SK-N-SH treated with all-trans-retinoic acid at 6 μM for 48 hours (cell line): Measurements from ENCODE around the gene FBXW12.

Source experiments
- ATAC-seq: fragments of 200-7000 bp; cut with Tn5 transposase; 3 replicates; pipeline ENCODE4 v1.9.1; 2020; ENCODE audit warnings: mild to moderate bottlenecking, moderate library complexity
- ARNTL ChIP-seq: fragments of 450-650 bp; formaldehyde crosslinking; IDR thresholded peaks from 2 replicates; pipeline ENCODE4 v1.5.0; 2020; ENCODE audit warnings: low read depth, mild to moderate bottlenecking, moderate library complexity, borderline replicate concordance
- BACH2 ChIP-seq: fragments of 250-450 bp; sonication (Bioruptor Pico); IDR thresholded peaks from 2 replicates; pipeline ENCODE4 v1.9.0; 2021; ENCODE audit warnings: mild to moderate bottlenecking, borderline replicate concordance
- CSDC2 ChIP-seq: fragments of 250-450 bp; sonication (Bioruptor Pico); IDR thresholded peaks from 2 replicates; pipeline ENCODE4 v1.5.0; 2020; ENCODE audit warnings: mild to moderate bottlenecking, moderate library complexity
- GLIS3 ChIP-seq: fragments of 250-450 bp; sonication (Bioruptor Pico); IDR thresholded peaks from 2 replicates; pipeline ENCODE4 v1.5.0; 2020; ENCODE audit warnings: mild to moderate bottlenecking, moderate library complexity
- ISL1 ChIP-seq: fragments of 250-450 bp; sonication (Bioruptor Pico); IDR thresholded peaks from 2 replicates; pipeline ENCODE4 v2.1.2; 2022; ENCODE audit warnings: mild to moderate bottlenecking, moderate library complexity
- OSR1 ChIP-seq: fragments of 250-450 bp; sonication (Bioruptor Pico); IDR thresholded peaks from 2 replicates; pipeline ENCODE4 v1.8.0; 2022; ENCODE audit warnings: moderate library complexity, mild to moderate bottlenecking, inconsistent platforms
- PPARA ChIP-seq: fragments of 250-450 bp; sonication (Bioruptor Pico); IDR thresholded peaks from 2 replicates; pipeline ENCODE4 v1.5.0; 2020; ENCODE audit warnings: mild to moderate bottlenecking, borderline replicate concordance
- RARB ChIP-seq: fragments of 250-450 bp; sonication (Bioruptor Pico); IDR thresholded peaks from 2 replicates; pipeline ENCODE4 v1.8.0; 2021; ENCODE audit warnings: mild to moderate bottlenecking, moderate library complexity
- SNAI2 ChIP-seq: fragments of 250-450 bp; sonication (Bioruptor Pico); IDR thresholded peaks from 2 replicates; pipeline ENCODE4 v1.5.0; 2020; ENCODE audit warnings: mild to moderate bottlenecking, moderate library complexity
- TCF4 ChIP-seq: fragments of 250-450 bp; sonication (Bioruptor Pico); IDR thresholded peaks from 2 replicates; pipeline ENCODE4 v1.8.0; 2021; ENCODE audit warnings: mild to moderate bottlenecking, moderate library complexity, borderline replicate concordance
- ZC3H10 ChIP-seq: fragments of 250-450 bp; sonication (Bioruptor Pico); IDR thresholded peaks from 2 replicates; pipeline ENCODE4 v1.5.1; 2021; ENCODE audit warnings: mild to moderate bottlenecking, moderate library complexity
- ZFP3 ChIP-seq: fragments of 250-450 bp; sonication (Bioruptor Pico); IDR thresholded peaks from 2 replicates; pipeline ENCODE4 v1.5.0; 2020; ENCODE audit warnings: mild to moderate bottlenecking, moderate library complexity
- ZFP30 ChIP-seq: fragments of 450-650 bp; formaldehyde crosslinking; IDR thresholded peaks from 2 replicates; pipeline ENCODE4 v1.5.0; 2022; ENCODE audit warnings: mild to moderate bottlenecking, moderate library complexity
- ZNF565 ChIP-seq: fragments of 450-650 bp; formaldehyde crosslinking; conservative IDR thresholded peaks from 2 replicates; pipeline ENCODE4 v1.5.0; 2020; ENCODE audit warnings: low read depth, mild to moderate bottlenecking, moderate library complexity
- ZNF70 ChIP-seq: fragments of 450-650 bp; formaldehyde crosslinking; IDR thresholded peaks from 2 replicates; pipeline ENCODE4 v1.5.0; 2020; ENCODE audit warnings: mild to moderate bottlenecking, moderate library complexity
- ZNF8 ChIP-seq: fragments of 450-650 bp; formaldehyde crosslinking; IDR thresholded peaks from 2 replicates; pipeline ENCODE4 v1.5.0; 2020; ENCODE audit warnings: mild to moderate bottlenecking, moderate library complexity
- TF ChIP-seq, protein P1 (sequence below): fragments of 250-450 bp; sonication (Bioruptor Pico); IDR thresholded peaks from 2 replicates; pipeline ENCODE4 v1.5.0; 2020; ENCODE audit warnings: mild to moderate bottlenecking, moderate library complexity
- TF ChIP-seq, protein P2 (sequence below): fragments of 250-450 bp; sonication (Bioruptor Pico); IDR thresholded peaks from 2 replicates; pipeline ENCODE4 v1.8.0; 2020; ENCODE audit warnings: mild to moderate bottlenecking, moderate library complexity, borderline replicate concordance
- TF ChIP-seq, protein P3 (sequence below): fragments of 250-450 bp; sonication (Bioruptor Pico); IDR thresholded peaks from 2 replicates; pipeline ENCODE4 v1.5.1; 2020; ENCODE audit warnings: low read depth, mild to moderate bottlenecking, moderate library complexity
- TF ChIP-seq, protein P4 (sequence below): fragments of 250-450 bp; sonication (Bioruptor Pico); IDR thresholded peaks from 2 replicates; pipeline ENCODE4 v1.5.1; 2021; ENCODE audit warnings: mild to moderate bottlenecking, moderate library complexity

FBXW12 gene

GRCh38 chr3:48433472-48434118 lies 61.6 kb downstream of the FBXW12 start:
- ATAC-seq = no peak
- TF ChIP-seq ZC3H10 (CRISPR knock-in tag) = no peak
- TF ChIP-seq BACH2 (CRISPR knock-in tag) = no peak
- TF ChIP-seq ZFP30 (CRISPR knock-in tag) = no peak
- TF ChIP-seq, protein P1, sequence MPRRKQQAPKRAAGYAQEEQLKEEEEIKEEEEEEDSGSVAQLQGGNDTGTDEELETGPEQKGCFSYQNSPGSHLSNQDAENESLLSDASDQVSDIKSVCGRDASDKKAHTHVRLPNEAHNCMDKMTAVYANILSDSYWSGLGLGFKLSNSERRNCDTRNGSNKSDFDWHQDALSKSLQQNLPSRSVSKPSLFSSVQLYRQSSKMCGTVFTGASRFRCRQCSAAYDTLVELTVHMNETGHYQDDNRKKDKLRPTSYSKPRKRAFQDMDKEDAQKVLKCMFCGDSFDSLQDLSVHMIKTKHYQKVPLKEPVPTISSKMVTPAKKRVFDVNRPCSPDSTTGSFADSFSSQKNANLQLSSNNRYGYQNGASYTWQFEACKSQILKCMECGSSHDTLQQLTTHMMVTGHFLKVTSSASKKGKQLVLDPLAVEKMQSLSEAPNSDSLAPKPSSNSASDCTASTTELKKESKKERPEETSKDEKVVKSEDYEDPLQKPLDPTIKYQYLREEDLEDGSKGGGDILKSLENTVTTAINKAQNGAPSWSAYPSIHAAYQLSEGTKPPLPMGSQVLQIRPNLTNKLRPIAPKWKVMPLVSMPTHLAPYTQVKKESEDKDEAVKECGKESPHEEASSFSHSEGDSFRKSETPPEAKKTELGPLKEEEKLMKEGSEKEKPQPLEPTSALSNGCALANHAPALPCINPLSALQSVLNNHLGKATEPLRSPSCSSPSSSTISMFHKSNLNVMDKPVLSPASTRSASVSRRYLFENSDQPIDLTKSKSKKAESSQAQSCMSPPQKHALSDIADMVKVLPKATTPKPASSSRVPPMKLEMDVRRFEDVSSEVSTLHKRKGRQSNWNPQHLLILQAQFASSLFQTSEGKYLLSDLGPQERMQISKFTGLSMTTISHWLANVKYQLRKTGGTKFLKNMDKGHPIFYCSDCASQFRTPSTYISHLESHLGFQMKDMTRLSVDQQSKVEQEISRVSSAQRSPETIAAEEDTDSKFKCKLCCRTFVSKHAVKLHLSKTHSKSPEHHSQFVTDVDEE = no peak
- no peak for TF ChIP-seq OSR1 (CRISPR knock-in tag)

DNA sequence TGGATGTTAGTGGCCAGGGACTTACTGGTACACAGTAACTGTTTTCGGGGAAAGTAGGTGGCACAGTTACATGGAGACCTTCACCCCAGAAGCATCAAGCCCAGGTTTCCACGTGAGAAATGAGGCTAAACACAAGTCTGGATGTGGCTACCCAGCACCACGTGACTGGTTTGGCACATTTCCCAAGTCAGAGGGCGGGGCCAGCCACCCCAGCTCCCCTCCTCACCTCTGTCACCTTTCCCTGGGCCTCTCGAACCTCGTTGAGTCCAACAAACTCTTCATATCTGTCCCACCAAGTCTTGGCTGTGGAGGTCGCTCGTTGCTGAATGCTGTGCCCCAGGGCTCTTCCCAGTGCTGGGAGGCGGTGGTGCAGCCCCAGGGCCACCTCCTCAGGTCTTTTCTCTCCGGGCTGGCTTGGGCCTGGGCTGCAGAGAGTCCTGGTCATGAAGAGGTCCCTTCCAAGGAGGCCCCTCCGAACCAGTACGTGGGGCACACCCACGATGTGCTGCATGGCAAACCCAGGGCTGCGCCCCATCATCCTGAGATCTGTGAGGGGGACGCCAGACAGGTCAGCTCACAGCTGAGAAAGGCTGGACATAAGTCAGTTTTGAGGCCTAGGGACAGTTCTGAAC lies 62.7 kb downstream of the FBXW12 start:
- ATAC-seq = no peak
- TF ChIP-seq RARB = no peak
- TF ChIP-seq ARNTL (CRISPR knock-in tag) = no peak
- no peak for TF ChIP-seq ZFP3 (CRISPR knock-in tag)
- no peak for TF ChIP-seq ZNF8 (CRISPR knock-in tag)
- no peak for TF ChIP-seq ISL1 (CRISPR knock-in tag)
- no peak for TF ChIP-seq ZC3H10 (CRISPR knock-in tag)
- TF ChIP-seq, protein P2, sequence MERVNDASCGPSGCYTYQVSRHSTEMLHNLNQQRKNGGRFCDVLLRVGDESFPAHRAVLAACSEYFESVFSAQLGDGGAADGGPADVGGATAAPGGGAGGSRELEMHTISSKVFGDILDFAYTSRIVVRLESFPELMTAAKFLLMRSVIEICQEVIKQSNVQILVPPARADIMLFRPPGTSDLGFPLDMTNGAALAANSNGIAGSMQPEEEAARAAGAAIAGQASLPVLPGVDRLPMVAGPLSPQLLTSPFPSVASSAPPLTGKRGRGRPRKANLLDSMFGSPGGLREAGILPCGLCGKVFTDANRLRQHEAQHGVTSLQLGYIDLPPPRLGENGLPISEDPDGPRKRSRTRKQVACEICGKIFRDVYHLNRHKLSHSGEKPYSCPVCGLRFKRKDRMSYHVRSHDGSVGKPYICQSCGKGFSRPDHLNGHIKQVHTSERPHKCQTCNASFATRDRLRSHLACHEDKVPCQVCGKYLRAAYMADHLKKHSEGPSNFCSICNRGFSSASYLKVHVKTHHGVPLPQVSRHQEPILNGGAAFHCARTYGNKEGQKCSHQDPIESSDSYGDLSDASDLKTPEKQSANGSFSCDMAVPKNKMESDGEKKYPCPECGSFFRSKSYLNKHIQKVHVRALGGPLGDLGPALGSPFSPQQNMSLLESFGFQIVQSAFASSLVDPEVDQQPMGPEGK (CRISPR knock-in tag) = no peak
- TF ChIP-seq, protein P1 = no peak
- TF ChIP-seq SNAI2 (CRISPR knock-in tag) = no peak
- no peak for TF ChIP-seq PPARA (CRISPR knock-in tag)
- no peak for TF ChIP-seq ZNF70
- TF ChIP-seq, protein P3, sequence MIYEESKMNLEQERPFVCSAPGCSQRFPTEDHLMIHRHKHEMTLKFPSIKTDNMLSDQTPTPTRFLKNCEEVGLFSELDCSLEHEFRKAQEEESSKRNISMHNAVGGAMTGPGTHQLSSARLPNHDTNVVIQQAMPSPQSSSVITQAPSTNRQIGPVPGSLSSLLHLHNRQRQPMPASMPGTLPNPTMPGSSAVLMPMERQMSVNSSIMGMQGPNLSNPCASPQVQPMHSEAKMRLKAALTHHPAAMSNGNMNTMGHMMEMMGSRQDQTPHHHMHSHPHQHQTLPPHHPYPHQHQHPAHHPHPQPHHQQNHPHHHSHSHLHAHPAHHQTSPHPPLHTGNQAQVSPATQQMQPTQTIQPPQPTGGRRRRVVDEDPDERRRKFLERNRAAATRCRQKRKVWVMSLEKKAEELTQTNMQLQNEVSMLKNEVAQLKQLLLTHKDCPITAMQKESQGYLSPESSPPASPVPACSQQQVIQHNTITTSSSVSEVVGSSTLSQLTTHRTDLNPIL (CRISPR knock-in tag) = no peak
- TF ChIP-seq ZFP30 (CRISPR knock-in tag) = no peak
- TF ChIP-seq GLIS3 (CRISPR knock-in tag) = no peak
- TF ChIP-seq, protein P4, sequence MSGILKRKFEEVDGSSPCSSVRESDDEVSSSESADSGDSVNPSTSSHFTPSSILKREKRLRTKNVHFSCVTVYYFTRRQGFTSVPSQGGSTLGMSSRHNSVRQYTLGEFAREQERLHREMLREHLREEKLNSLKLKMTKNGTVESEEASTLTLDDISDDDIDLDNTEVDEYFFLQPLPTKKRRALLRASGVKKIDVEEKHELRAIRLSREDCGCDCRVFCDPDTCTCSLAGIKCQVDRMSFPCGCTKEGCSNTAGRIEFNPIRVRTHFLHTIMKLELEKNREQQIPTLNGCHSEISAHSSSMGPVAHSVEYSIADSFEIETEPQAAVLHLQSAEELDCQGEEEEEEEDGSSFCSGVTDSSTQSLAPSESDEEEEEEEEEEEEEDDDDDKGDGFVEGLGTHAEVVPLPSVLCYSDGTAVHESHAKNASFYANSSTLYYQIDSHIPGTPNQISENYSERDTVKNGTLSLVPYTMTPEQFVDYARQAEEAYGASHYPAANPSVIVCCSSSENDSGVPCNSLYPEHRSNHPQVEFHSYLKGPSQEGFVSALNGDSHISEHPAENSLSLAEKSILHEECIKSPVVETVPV = no peak
- TF ChIP-seq BACH2 (CRISPR knock-in tag) = no peak

DNA sequence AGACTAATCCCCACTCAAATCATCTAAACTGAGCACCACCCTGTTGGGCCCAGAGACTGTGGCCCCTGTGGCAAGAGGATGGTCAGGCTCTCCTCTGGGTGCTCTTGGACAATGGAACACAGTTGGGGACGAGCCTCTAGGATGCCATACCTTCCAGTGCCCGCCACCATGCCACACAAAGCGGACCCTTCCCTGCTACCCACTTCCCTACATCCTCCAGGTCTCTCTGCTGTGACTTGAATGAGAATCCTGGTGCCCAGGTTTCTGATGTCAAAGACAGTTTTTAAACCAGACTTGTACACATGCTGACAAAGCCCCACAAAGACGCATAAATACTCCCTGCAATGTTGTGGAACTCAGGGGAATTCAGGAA lies 63.2 kb downstream of the FBXW12 start:
- no peak for ATAC-seq
- no peak for TF ChIP-seq TCF4
- no peak for TF ChIP-seq ZNF565 (CRISPR knock-in tag)
- TF ChIP-seq ZC3H10 (CRISPR knock-in tag) = no peak
- no peak for TF ChIP-seq ISL1 (CRISPR knock-in tag)
- no peak for TF ChIP-seq BACH2 (CRISPR knock-in tag)
- no peak for TF ChIP-seq ZFP30 (CRISPR knock-in tag)
- no peak for TF ChIP-seq CSDC2 (CRISPR knock-in tag)
- TF ChIP-seq PPARA (CRISPR knock-in tag) = no peak
- TF ChIP-seq, protein P3 (CRISPR knock-in tag) = no peak
- no peak for TF ChIP-seq ZFP3 (CRISPR knock-in tag)
- TF ChIP-seq ARNTL (CRISPR knock-in tag) = no peak
- TF ChIP-seq, protein P4 = no peak
- TF ChIP-seq, protein P2 (CRISPR knock-in tag) = no peak
- no peak for TF ChIP-seq ZNF70
- no peak for TF ChIP-seq ZNF8 (CRISPR knock-in tag)
